Lung (tissue), 12 donors: ENCODE measurements around the gene DUSP9. TPM values are rescaled to one million over a fixed set of nuclear protein-coding genes. Genes with fewer than 3 reads are reported as not detected.
"Not testable (repeated sequence)": the region's sequence is repeated elsewhere in the genome, so short reads cannot be mapped to it uniquely, and the experiment has no call there.

Experiments used
- ATAC-seq: fragments of 200-7000 bp; cut with Tn5 transposase; one replicate; pipeline ENCODE4 v1.9.1; 2020; ENCODE audit warnings: moderate number of reproducible peaks; ENCODE audit not compliant: insufficient read depth, low FRiP score
- DNase-seq, 3 donors: peaks; one replicate each; pipeline ENCODE4 v3.0.0-alpha.2; 2013 to 2017
- H3K27ac ChIP-seq, 2 donors: one replicate each; pipeline ENCODE4 v1.5.1; 2013; ENCODE audit warnings: mild to moderate bottlenecking in 2 of 2, moderate library complexity in 2 of 2, control low read depth in 1 of 2, inconsistent platforms in 1 of 2, low read depth in 1 of 2, low read length in 1 of 2
- H3K27me3 ChIP-seq, 3 donors: one replicate each; pipeline ENCODE4 v1.5.1; 2013; ENCODE audit warnings: low read length in 2 of 3; ENCODE audit not compliant: control insufficient read depth in 3 of 3, insufficient read depth in 3 of 3
- H3K36me3 ChIP-seq, 4 donors: one replicate each; pipeline ENCODE4 v1.5.1; 2013; ENCODE audit warnings: low read length in 4 of 4, mild to moderate bottlenecking in 1 of 4, moderate library complexity in 1 of 4; ENCODE audit not compliant: control insufficient read depth in 4 of 4, insufficient read depth in 4 of 4
- H3K4me1 ChIP-seq, 5 donors: one replicate each; pipeline ENCODE4 v1.5.1; 2013; ENCODE audit warnings: low read length in 5 of 5, mild to moderate bottlenecking in 2 of 5, moderate library complexity in 1 of 5; ENCODE audit not compliant: control insufficient read depth in 5 of 5, insufficient read depth in 5 of 5
- H3K4me3 ChIP-seq: one replicate; pipeline ENCODE4 v1.5.1; 2013; ENCODE audit warnings: mild to moderate bottlenecking, control low read depth, moderate library complexity
- H3K9ac ChIP-seq, 2 donors: one replicate each; pipeline ENCODE4 v1.5.1; 2013; ENCODE audit warnings: low read length in 2 of 2, control low read depth in 1 of 2; ENCODE audit not compliant: insufficient read depth in 1 of 2
- H3K9me3 ChIP-seq, 4 donors: one replicate each; pipeline ENCODE4 v1.5.1; 2013; ENCODE audit warnings: low read length in 3 of 4, mild to moderate bottlenecking in 1 of 4, moderate library complexity in 1 of 4; ENCODE audit not compliant: control insufficient read depth in 4 of 4, insufficient read depth in 3 of 4
- WGBS, 2 donors: extraction: QIAGEN DNeasy Blood & Tissue Kit; methylation state at CpG; one replicate each; pipeline ENCODE4 v1.1.7; 2013; 5-methylcytosine and 5-hydroxymethylcytosine counted together
- polyA plus RNA-seq, 2 donors: library from polyadenylated mRNA; stranded (reverse); fragments of 200-250 nt; gene quantifications; one replicate each; pipeline ENCODE4 v1.2.1, GENCODE V29; 2013
- total RNA-seq, 2 donors: library from RNA; depleted of rRNA in 1 of 2; stranded (reverse); fragments of >200 nt in 1 of 2; gene quantifications; one replicate each; pipeline ENCODE4 v1.2.1, GENCODE V29; 2014 to 2021
- TF ChIP-seq, protein P1 (sequence below): IDR thresholded peaks from 2 replicates; pipeline ENCODE4 v1.5.1; 2012; ENCODE audit warnings: mild to moderate bottlenecking; ENCODE audit errors: control extremely low read depth, extremely low read depth
- donor health status: control.
- donor health status: control.
- donor health status: Bipolar disorder and iron deficiency.
- donor health status: healthy.
- donor health status: DM: yes; HTN: yes; CAD: no.

DUSP9 gene
- total and polyA plus RNA-seq, 4 donors: 0.10 to 0.55 (median 0.23) TPM

DNA sequence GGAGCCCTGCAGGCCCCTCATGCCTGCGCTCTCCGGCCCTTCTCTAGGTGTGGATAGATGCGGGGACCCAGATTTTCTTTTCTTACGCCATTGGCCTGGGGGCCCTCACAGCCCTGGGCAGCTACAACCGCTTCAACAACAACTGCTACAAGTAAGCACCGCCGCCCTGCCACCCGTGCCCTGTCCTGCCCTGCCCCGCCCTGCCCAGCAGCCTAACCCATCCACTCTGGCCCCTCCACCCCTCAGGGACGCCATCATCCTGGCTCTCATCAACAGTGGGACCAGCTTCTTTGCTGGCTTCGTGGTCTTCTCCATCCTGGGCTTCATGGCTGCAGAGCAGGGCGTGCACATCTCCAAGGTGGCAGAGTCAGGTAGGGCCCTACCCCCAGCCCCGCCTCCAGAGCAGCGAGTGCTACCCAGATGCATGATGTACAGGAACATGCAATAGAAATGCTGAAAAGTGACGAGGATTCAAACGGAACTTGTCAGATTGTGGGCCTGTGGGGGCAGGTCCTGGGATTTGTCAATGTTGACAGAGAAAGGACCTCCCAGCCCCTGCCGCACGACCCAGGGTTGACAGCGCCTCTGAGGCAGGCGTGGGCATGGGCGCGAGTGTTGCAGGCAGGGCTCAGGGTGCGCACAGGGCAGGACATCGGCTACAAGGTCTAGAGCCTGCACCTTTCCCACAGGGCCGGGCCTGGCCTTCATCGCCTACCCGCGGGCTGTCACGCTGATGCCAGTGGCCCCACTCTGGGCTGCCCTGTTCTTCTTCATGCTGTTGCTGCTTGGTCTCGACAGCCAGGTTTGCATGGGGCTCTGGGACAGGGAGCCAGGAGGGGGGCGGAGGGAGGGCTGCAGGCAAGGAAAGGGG, 46.4 kb downstream of the DUSP9 start:
- Histone ChIP-seq H3K9me3 (no peaks in the 10 kb centered on the region), H3K4me1 (no peaks in the 10 kb centered on the region), H3K27me3 (no peaks in the 10 kb centered on the region), H3K4me3 (no peak overlapping the region), H3K9ac (no peak overlapping the region), H3K27ac (peak overlapping the region in 1 of 2 donors; percentile 9), H3K36me3 (peaks cover 0 to 2% (median 0%) of the 10 kb centered on the region in 4 donors)
- TF ChIP-seq, protein P1, sequence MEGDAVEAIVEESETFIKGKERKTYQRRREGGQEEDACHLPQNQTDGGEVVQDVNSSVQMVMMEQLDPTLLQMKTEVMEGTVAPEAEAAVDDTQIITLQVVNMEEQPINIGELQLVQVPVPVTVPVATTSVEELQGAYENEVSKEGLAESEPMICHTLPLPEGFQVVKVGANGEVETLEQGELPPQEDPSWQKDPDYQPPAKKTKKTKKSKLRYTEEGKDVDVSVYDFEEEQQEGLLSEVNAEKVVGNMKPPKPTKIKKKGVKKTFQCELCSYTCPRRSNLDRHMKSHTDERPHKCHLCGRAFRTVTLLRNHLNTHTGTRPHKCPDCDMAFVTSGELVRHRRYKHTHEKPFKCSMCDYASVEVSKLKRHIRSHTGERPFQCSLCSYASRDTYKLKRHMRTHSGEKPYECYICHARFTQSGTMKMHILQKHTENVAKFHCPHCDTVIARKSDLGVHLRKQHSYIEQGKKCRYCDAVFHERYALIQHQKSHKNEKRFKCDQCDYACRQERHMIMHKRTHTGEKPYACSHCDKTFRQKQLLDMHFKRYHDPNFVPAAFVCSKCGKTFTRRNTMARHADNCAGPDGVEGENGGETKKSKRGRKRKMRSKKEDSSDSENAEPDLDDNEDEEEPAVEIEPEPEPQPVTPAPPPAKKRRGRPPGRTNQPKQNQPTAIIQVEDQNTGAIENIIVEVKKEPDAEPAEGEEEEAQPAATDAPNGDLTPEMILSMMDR: no peak
- peak; percentile 8 for ATAC-seq
- DNase-seq: no peak
- WGBS, 2 donors: 76 to 86% methylated on average over 15 to 31 of the region's 31 CpGs

DNA sequence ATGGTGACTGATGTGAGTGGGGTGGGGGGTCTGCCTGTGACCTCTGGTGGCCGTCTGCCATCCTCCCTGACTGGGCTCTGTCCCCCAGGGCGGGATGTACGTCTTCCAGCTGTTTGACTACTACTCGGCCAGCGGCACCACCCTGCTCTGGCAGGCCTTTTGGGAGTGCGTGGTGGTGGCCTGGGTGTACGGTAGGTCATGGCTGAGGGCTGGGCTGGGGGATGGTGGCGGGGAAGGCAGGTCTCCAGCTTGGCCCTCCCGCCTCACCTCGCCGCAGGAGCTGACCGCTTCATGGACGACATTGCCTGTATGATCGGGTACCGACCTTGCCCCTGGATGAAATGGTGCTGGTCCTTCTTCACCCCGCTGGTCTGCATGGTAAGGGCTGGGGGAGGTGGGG, 47.3 kb downstream of the DUSP9 start:
- WGBS, 2 donors: 89 to 92% methylated on average over 15 to 16 of the region's 16 CpGs
- H3K9ac ChIP-seq, H3K27me3 ChIP-seq, ATAC-seq, DNase-seq, H3K4me3 ChIP-seq, H3K36me3 ChIP-seq, H3K9me3 ChIP-seq, H3K4me1 ChIP-seq: not testable (repeated sequence)
- H3K27ac ChIP-seq: peak overlapping the region in 1 of 2 donors; percentile 9

DNA sequence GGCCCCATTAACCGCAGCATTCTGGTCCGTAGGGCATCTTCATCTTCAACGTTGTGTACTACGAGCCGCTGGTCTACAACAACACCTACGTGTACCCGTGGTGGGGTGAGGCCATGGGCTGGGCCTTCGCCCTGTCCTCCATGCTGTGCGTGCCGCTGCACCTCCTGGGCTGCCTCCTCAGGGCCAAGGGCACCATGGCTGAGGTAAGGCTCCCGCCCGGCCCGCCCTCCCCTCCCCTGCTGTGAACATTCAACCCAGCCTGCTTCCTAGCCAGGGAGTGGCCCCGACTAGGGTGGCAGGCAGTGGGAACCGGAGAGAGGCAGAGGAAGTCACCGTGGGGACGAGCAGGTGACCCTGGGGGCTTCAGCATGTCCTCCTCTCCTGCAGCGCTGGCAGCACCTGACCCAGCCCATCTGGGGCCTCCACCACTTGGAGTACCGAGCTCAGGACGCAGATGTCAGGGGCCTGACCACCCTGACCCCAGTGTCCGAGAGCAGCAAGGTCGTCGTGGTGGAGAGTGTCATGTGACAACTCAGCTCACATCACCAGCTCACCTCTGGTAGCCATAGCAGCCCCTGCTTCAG, 47.8 kb downstream of the DUSP9 start:
- TF ChIP-seq, protein P1: no peak
- no peaks in the 10 kb centered on the region for H3K9me3 ChIP-seq
- H3K4me3 ChIP-seq: no peak overlapping the region
- peaks cover 0 to 4% (median 0%) of the 10 kb centered on the region in 4 donors for H3K36me3 ChIP-seq
- WGBS, 2 donors: 86 to 96% methylated on average over 14 to 23 of the region's 23 CpGs
- H3K9ac ChIP-seq: no peak overlapping the region
- H3K27me3 ChIP-seq: no peaks in the 10 kb centered on the region
- ATAC-seq (no peak), DNase-seq (no peak)
- no peaks in the 10 kb centered on the region for H3K4me1 ChIP-seq
- H3K27ac ChIP-seq: no peak overlapping the region

DNA sequence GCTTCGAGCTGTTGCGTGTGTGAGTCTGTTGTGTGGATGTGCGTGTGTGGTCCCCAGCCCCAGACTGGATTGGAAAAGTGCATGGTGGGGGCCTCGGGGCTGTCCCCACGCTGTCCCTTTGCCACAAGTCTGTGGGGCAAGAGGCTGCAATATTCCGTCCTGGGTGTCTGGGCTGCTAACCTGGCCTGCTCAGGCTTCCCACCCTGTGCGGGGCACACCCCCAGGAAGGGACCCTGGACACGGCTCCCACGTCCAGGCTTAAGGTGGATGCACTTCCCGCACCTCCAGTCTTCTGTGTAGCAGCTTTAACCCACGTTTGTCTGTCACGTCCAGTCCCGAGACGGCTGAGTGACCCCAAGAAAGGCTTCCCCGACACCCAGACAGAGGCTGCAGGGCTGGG, 49.1 kb downstream of the DUSP9 start:
- H3K27ac ChIP-seq: no peak overlapping the region
- TF ChIP-seq, protein P1: no peak
- peaks cover 0 to 11% (median 0%) of the 10 kb centered on the region in 4 donors for H3K36me3 ChIP-seq
- H3K4me1 ChIP-seq: no peaks in the 10 kb centered on the region
- no peaks in the 10 kb centered on the region for H3K27me3 ChIP-seq
- H3K9ac ChIP-seq: no peak overlapping the region
- no peak overlapping the region for H3K4me3 ChIP-seq
- no peak for ATAC-seq
- no peaks in the 10 kb centered on the region for H3K9me3 ChIP-seq
- 85 to 90% methylated on average over 15 of the region's 15 CpGs for WGBS, 2 donors
- DNase-seq: no peak

DNA sequence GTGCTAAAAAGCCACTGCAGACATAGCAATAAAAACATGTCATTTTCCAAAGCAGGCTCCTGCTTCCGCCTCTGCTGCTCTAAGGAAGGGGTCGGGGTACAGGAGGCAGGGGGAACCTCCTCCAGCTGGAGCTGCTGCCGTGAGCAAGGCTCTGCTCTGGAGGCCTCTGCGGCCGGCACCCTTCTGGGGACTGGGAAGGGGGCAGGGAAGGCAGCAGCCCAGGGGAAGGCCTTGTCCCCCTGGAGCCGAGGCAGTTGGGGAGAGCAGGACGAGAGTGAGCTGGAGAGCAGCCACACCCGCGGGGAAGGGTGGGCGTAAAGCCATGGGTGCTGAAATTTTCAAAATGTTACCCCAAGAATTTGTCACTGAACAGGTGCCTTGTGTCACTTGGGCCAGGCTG, 49.5 kb downstream of the DUSP9 start:
- ATAC-seq, H3K4me3 ChIP-seq, H3K4me1 ChIP-seq, DNase-seq, H3K9me3 ChIP-seq, H3K27ac ChIP-seq, H3K27me3 ChIP-seq, H3K9ac ChIP-seq: not testable (repeated sequence)
- WGBS, 2 donors: 79 to 94% methylated on average over 10 of the region's 10 CpGs
- H3K36me3 ChIP-seq: peaks cover 0 to 15% (median 1%) of the 10 kb centered on the region in 4 donors
